GM20000 (cell line): ENCODE measurements around the gene OR6B3.

Source experiments
- DNase-seq: peaks from one replicate; pipeline ENCODE4 v3.0.0; 2012; ENCODE audit warnings: low spot score
- TF ChIP-seq, protein P1 (sequence below): IDR thresholded peaks from 2 replicates; pipeline ENCODE4 v1.5.1; 2012; ENCODE audit warnings: mild to moderate bottlenecking, control low read depth; ENCODE audit errors: extremely low read depth, missing control alignments

OR6B3 gene

DNA sequence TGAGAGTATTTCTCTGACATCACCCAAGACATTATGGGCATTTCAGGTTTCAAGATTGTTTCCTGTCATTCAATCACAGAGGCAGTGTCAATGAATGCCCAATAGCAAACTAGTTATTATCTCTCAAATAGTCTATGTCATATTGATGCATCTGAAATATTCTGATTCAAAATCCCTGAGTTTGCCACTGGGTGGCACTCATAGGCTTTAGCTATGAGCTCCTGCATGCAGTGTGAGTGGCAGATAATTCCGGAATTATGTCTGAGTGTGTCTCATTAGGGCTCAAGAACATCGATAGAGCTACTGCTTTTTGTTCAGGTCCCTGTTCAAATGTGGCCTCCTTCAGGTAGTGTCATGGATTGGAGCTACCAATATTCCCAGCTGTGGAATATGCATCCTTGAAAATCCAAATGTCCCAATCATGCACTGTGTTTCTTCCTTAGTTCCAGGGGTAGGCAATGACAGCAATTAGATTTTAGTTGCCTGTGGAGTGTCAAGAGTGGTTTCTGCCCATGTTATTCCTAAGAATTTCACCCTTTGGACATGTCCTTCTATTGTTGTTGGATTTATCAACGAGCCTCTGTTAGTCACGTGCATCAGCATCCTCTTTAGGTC, 7.8 kb upstream of the OR6B3 start:
- peak; percentile 54 for DNase-seq
- TF ChIP-seq, protein P1, sequence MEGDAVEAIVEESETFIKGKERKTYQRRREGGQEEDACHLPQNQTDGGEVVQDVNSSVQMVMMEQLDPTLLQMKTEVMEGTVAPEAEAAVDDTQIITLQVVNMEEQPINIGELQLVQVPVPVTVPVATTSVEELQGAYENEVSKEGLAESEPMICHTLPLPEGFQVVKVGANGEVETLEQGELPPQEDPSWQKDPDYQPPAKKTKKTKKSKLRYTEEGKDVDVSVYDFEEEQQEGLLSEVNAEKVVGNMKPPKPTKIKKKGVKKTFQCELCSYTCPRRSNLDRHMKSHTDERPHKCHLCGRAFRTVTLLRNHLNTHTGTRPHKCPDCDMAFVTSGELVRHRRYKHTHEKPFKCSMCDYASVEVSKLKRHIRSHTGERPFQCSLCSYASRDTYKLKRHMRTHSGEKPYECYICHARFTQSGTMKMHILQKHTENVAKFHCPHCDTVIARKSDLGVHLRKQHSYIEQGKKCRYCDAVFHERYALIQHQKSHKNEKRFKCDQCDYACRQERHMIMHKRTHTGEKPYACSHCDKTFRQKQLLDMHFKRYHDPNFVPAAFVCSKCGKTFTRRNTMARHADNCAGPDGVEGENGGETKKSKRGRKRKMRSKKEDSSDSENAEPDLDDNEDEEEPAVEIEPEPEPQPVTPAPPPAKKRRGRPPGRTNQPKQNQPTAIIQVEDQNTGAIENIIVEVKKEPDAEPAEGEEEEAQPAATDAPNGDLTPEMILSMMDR = peak; percentile 40

DNA sequence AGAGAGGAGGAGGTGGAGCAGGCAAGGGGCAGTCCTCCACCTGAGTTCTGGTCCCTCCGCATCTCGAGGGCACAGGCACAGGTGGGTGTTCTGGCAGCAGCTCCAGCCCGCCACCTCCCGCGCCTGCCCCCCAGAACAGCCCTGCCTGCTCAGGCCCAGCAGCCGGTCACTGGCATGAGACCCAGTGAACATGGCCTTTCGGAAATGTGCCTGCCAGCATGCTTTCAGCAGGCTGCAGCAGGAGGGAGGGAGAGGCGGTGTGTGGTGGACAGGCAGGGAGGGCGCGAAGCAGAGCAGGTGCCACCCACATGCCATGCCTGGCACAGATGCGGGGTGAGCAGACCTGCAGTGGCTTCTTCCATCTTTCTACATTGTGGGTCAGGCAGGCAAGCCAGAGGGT, 3.4 kb upstream of the OR6B3 start:
- TF ChIP-seq, protein P1 = no peak
- no peak for DNase-seq

DNA sequence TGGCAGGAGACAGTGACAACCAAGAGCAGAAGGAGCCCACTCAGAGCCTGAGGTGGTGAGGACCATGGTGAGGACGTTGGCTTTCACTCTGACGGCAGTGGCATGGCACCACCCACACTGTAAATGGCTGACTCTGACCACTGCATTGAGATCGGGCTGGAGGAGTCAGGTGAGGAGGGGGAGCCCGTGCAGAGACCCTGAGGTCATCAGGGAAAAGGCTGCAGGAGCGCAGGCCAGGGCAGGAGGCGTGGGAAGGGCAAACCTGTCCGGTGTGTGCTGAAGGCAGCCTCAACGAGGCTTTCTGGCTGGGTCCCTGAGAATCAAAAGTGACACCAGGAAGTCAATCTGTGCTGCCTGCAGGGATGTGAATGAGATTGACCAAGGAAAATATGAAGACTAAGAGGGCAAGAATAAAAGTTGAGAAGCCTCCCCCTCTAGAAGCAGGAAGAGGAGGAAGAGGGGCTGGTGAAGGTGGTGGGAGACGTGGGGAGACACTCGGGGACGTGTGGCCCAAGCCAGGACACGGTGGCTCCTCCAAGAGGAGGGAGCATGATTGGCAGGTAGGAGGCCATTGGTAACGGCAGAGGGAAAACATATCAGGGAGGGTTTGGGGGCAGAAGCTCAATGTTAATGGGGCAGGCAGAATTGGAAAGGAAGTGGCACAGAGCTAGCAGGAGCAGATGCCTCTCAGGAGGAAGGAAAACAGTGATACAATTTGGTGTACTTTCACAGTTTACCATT, 2.0 kb upstream of the OR6B3 start:
- TF ChIP-seq, protein P1 = no peak
- DNase-seq = no peak

DNA sequence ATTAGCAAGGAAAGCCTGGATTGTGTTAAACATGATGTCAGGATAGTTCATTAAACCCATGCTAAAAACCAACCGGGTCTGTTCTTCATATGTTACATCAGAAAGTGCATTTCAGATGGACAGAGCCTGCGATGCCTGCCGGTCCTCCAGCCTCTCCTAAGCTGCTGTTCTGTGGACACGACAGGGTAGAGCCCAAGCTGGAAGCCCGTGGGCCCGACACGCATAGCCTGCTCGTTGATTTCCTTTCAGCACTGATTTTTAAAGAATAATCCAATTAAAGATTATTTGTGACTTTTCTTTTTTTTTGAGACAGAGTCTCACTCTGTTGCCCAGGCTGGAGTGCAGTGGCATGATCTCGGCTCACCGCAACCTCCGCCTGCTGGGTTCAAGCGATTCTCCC, 797 bp downstream of the OR6B3 start:
- TF ChIP-seq, protein P1 = no peak
- DNase-seq = no peak

DNA sequence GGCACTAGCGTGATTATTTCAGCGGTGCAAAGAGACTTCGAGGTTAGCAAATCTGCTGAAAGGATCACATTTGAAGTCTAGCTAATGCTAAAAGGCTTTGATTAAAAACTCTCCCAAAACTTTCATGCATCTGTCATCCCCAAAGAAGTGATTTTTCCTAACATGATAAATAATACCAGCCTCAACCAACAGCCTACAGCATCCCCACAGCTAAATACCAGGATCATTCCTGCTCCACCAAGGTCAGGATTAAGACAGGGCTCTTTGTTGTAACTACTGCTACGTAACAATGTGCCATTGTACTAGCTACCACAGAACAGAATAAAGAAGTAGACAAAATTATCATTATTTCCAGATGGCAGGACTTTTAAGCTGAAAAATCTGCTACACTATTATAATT, 1.6 kb downstream of the OR6B3 start:
- no peak for DNase-seq
- TF ChIP-seq, protein P1 = no peak

DNA sequence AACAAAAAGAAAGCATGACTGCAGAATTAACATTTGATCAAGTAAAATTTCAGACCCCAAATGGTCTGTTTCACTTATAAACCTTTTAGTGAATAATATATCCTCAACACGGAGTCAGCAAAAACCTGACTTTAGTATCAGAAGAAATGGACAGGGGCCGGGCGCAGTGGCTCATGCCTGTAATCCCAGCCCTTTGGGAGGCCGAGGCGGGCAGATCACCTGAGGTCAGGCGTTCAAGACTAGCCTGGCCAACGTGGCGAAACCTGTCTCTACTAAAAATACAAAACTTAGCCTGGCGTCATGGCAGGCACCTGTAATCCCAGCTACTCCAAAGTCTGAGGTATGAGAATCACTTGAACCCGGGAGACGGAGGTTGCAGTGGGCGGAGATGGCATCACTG, 3.0 kb downstream of the OR6B3 start:
- DNase-seq = no peak
- TF ChIP-seq, protein P1 = no peak

DNA sequence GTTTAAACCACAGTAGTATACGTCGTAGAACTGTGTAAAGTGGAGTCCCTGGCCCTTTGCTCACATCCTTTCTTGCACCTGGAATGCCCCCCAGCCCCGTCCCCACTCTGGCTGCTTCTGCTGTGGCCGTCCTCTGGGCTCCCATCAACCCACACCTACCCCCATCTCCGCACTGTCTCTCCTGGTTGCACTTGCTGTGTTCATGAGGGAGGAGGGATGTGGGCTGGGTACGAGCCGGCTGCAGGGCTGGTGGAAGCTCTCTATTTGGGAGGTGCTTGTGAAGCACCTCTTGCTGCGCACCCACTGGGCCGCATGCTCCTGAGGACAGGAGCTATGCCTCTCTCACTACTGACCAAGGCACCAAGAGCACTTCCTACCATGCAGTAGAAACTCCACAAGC, 5.1 kb downstream of the OR6B3 start:
- DNase-seq = no peak
- TF ChIP-seq, protein P1 = no peak
